ENCODE data around the gene ACTR3. TPM values are rescaled to one million over a fixed set of nuclear protein-coding genes. Genes with fewer than 3 reads are reported as not detected.

The ACTR3 gene
- total and polyA plus RNA-seq, 2 donors from 2014 or later: 69.3 to 265 TPM

DNA sequence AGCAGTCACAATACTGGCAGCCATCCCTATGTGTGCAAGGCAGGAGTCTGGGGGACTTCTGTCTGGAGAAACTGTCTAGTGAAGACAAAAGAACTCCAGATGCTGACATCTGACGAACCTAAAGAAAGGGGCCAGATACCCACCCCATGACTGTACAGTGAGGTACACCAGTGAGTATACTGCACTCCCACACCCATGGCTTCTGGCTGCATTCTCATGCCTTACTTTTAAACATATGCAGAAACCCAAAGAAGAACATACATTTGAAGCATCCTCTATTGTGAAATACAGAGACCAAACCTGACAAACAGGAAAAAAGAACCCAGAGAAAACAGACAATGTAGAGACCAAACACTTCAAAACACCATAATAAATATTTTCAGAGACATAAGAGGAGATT, 102.2 kb downstream of the ACTR3 start:
- Histone ChIP-seq H3K27me3 (ENCODE audit: control insufficient read depth, insufficient read depth, low read length) (no peaks in the 10 kb centered on the region), H3K36me3 (ENCODE audit: control insufficient read depth in 2 of 3, insufficient read depth in 3 of 3, low read length in 3 of 3) (no peaks in the 10 kb centered on the region), H3K27ac (ENCODE audit: low read depth in 2 of 2, low read length in 2 of 2) (no peak overlapping the region), H3K9ac (ENCODE audit: low read length in 3 of 3) (no peak overlapping the region), H3K4me1 (ENCODE audit: control insufficient read depth in 2 of 3, insufficient read depth in 2 of 3, low read depth in 1 of 3, low read length in 3 of 3) (no peaks in the 10 kb centered on the region), H3K9me3 (ENCODE audit: control insufficient read depth in 2 of 3, insufficient read depth in 1 of 3, low read length in 3 of 3) (peaks cover 0 to 5% (median 0%) of the 10 kb centered on the region in 3 donors), H3K4me3 (ENCODE audit: low read length in 3 of 3) (no peak overlapping the region)
- DNase-seq: no peak
- TF ChIP-seq, protein P1, sequence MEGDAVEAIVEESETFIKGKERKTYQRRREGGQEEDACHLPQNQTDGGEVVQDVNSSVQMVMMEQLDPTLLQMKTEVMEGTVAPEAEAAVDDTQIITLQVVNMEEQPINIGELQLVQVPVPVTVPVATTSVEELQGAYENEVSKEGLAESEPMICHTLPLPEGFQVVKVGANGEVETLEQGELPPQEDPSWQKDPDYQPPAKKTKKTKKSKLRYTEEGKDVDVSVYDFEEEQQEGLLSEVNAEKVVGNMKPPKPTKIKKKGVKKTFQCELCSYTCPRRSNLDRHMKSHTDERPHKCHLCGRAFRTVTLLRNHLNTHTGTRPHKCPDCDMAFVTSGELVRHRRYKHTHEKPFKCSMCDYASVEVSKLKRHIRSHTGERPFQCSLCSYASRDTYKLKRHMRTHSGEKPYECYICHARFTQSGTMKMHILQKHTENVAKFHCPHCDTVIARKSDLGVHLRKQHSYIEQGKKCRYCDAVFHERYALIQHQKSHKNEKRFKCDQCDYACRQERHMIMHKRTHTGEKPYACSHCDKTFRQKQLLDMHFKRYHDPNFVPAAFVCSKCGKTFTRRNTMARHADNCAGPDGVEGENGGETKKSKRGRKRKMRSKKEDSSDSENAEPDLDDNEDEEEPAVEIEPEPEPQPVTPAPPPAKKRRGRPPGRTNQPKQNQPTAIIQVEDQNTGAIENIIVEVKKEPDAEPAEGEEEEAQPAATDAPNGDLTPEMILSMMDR (IDR thresholded peaks at IDR 0.05; ENCODE audit: borderline replicate concordance, extremely low read depth, insufficient read depth): no peak
- FAIRE-seq: no peak
- intact Hi-C loops (cut with DNase I): loop anchor here (10.0 kb wide), 1 partner anchor 563 kb away; no protein-coding TSS in a partner anchor

DNA sequence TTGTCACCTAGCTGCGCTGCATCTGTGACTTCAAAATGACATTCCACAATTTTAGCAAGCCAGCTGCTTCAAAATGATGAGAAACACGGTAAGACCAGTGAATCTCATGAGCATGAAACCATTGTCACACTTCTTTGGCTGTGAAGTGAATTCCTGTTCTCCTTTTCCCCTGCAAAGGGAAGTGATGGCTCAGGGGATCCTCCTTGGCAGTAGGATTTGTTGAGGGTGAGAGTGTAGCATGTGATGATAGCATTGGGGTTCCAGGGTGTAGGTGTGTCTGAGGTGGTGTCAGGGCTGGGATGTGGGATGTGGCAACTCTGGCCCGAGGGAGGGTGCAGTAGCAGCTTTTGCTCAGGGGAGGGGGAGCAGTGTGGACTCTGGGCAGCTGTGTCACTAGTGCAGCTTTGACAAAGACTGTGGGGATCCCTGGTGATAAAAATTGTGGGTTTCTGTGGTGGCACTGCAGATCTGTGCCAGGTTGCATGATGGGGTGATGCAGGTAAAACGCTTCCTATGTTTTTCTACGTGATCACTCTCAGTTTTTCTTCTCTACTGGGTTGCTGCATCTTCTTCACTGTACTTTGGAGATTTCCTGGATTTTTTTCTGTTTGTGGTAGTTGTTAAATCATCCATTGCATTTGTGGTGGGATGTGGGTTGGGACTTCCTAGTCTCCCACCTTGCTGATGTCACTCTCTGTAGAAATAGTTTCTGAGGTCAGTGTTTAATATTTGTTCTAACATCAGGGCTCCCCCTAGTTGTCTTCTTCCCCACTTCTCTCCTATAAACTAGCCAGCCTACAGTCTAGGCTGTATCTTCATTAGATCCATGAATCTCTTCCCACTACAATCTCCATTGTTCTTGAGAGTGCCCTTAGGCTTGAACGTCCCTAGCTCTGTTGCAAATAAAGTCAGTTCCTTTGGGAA, 107.0 kb downstream of the ACTR3 start:
- TF ChIP-seq, protein P1 (IDR thresholded peaks at IDR 0.05; ENCODE audit: borderline replicate concordance, extremely low read depth, insufficient read depth): no peak

DNA sequence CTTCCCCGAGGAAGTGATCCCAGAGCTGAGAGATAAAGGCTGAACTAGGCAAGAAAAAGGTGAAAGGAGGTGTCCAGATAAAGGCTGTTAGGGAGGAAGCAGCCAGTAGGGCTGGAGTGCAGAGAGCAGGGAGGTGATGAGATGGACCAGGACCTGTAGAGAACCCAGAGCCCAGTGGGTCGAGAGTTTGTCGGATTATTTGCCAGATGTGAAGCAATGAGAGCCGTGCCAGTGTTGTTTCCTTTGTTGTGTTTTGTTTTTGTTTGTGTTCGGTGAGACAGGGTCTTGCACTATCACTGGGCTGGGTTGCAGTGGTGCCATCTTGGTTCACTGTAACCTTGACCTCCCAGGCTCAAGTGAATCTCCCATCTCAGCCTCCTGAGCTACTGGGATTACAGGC, 111.3 kb downstream of the ACTR3 start:
- H3K27me3 ChIP-seq (ENCODE audit: control insufficient read depth, insufficient read depth, low read length): no peaks in the 10 kb centered on the region
- H3K4me1 ChIP-seq (ENCODE audit: control insufficient read depth in 2 of 3, insufficient read depth in 2 of 3, low read depth in 1 of 3, low read length in 3 of 3): no peaks in the 10 kb centered on the region
- DNase-seq (no peak), FAIRE-seq (no peak)
- TF ChIP-seq, protein P1 (IDR thresholded peaks at IDR 0.05; ENCODE audit: borderline replicate concordance, extremely low read depth, insufficient read depth): no peak
- no peak overlapping the region for H3K27ac ChIP-seq (ENCODE audit: low read depth in 2 of 2, low read length in 2 of 2)
- no peaks in the 10 kb centered on the region for H3K36me3 ChIP-seq (ENCODE audit: control insufficient read depth in 2 of 3, insufficient read depth in 3 of 3, low read length in 3 of 3)
- no peaks in the 10 kb centered on the region for H3K9me3 ChIP-seq (ENCODE audit: control insufficient read depth in 2 of 3, insufficient read depth in 1 of 3, low read length in 3 of 3)
- no peak overlapping the region for H3K4me3 ChIP-seq (ENCODE audit: low read length in 3 of 3)
- no peak overlapping the region for H3K9ac ChIP-seq (ENCODE audit: low read length in 3 of 3)
- intact Hi-C loops (cut with DNase I): no loop called here

More for the DNA sequence above, 107.0 kb downstream of the ACTR3 start:
- Histone ChIP-seq H3K9ac (ENCODE audit: low read length in 3 of 3) (no peak overlapping the region), H3K36me3 (ENCODE audit: control insufficient read depth in 2 of 3, insufficient read depth in 3 of 3, low read length in 3 of 3) (no peaks in the 10 kb centered on the region), H3K27ac (ENCODE audit: low read depth in 2 of 2, low read length in 2 of 2) (no peak overlapping the region), H3K9me3 (ENCODE audit: control insufficient read depth in 2 of 3, insufficient read depth in 1 of 3, low read length in 3 of 3) (no peaks in the 10 kb centered on the region), H3K4me3 (ENCODE audit: low read length in 3 of 3) (no peak overlapping the region), H3K27me3 (ENCODE audit: control insufficient read depth, insufficient read depth, low read length) (no peaks in the 10 kb centered on the region), H3K4me1 (ENCODE audit: control insufficient read depth in 2 of 3, insufficient read depth in 2 of 3, low read depth in 1 of 3, low read length in 3 of 3) (no peaks in the 10 kb centered on the region)
- FAIRE-seq (no peak), DNase-seq (no peak)
- intact Hi-C loops (cut with DNase I): loop anchor here (10.0 kb wide), 1 partner anchor 558 kb away; no protein-coding TSS in a partner anchor
